KMS-11 (cell line): Measurements from ENCODE around the gene EIF5B.

Source experiments
- H2AFZ ChIP-seq: fragments of 200-600 bp; sonication (generic); 2 replicates; pipeline ENCODE4 v1.6.1; 2016; ENCODE audit warnings: antibody characterized with exemption, mixed run types, low read depth
- H3K27ac ChIP-seq: fragments of 200-600 bp; sonication (generic); 2 replicates; pipeline ENCODE4 v1.6.1; 2016; ENCODE audit warnings: mild to moderate bottlenecking, mixed run types
- H3K27me3 ChIP-seq: fragments of 200-600 bp; sonication (generic); 2 replicates; pipeline ENCODE4 v1.6.1; 2017; ENCODE audit warnings: mild to moderate bottlenecking, low read depth, mixed run types, moderate library complexity; ENCODE audit not compliant: insufficient read depth
- H3K36me3 ChIP-seq: fragments of 200-600 bp; sonication (generic); 2 replicates; pipeline ENCODE4 v1.6.1; 2017; ENCODE audit warnings: mild to moderate bottlenecking, mixed run types; ENCODE audit not compliant: insufficient read depth
- H3K4me1 ChIP-seq: fragments of 200-600 bp; sonication (generic); 2 replicates; pipeline ENCODE4 v1.6.1; 2016; ENCODE audit warnings: mild to moderate bottlenecking, low read depth, mixed run types; ENCODE audit not compliant: poor library complexity, severe bottlenecking
- H3K4me2 ChIP-seq: fragments of 200-600 bp; sonication (generic); 2 replicates; pipeline ENCODE4 v1.7.0; 2016; ENCODE audit warnings: mild to moderate bottlenecking, mixed run types
- H3K4me3 ChIP-seq: fragments of 200-600 bp; sonication (generic); IDR thresholded peaks from 2 replicates; pipeline ENCODE4 v1.6.1; 2017; ENCODE audit warnings: low read depth, low read length, mixed read lengths; ENCODE audit not compliant: insufficient read depth
- H3K79me2 ChIP-seq: fragments of 200-600 bp; sonication (generic); 2 replicates; pipeline ENCODE4 v1.6.1; 2016; ENCODE audit warnings: low read depth, mixed run types; ENCODE audit not compliant: insufficient read depth
- H3K9ac ChIP-seq: fragments of 200-600 bp; sonication (generic); 2 replicates; pipeline ENCODE4 v1.6.1; 2016; ENCODE audit warnings: mild to moderate bottlenecking, mixed run types
- H4K20me1 ChIP-seq: fragments of 200-600 bp; sonication (generic); 2 replicates; pipeline ENCODE4 v1.6.1; 2016; ENCODE audit warnings: mild to moderate bottlenecking, mixed run types; ENCODE audit not compliant: insufficient read depth
- CTCF ChIP-seq: fragments of 200-600 bp; sonication (generic); conservative IDR thresholded peaks from 2 replicates; pipeline ENCODE4 v1.6.1; 2017; ENCODE audit warnings: low read depth, mild to moderate bottlenecking, antibody characterized with exemption, low read length, moderate library complexity, mixed read lengths

EIF5B gene

GRCh38 chr2:99376254-99376864 lies 39.2 kb downstream of the EIF5B start:
- TF ChIP-seq CTCF, result no peak
- H3K9ac ChIP-seq, result no peak overlapping the region
- H2AFZ ChIP-seq, result no peak overlapping the region
- H3K4me3 ChIP-seq, result no peak overlapping the region
- peaks cover 35% of the 10 kb centered on the region for H3K4me1 ChIP-seq
- H3K36me3 ChIP-seq, result peaks cover 8% of the 10 kb centered on the region; the same call in 1 of the 2 replicates
- H3K4me2 ChIP-seq, result no peak overlapping the region
- H3K27me3 ChIP-seq, result no peaks in the 10 kb centered on the region
- H3K27ac ChIP-seq, result no peak overlapping the region
- H4K20me1 ChIP-seq, result no peaks in the 10 kb centered on the region
- no peaks in the 10 kb centered on the region for H3K79me2 ChIP-seq

GRCh38 chr2:99377879-99378278 lies 40.7 kb downstream of the EIF5B start:
- TF ChIP-seq CTCF, result no peak
- H3K4me2 ChIP-seq, result peak overlapping the region; percentile 50
- no peak overlapping the region for H2AFZ ChIP-seq
- H3K27me3 ChIP-seq, result no peaks in the 10 kb centered on the region
- H4K20me1 ChIP-seq, result no peaks in the 10 kb centered on the region
- H3K36me3 ChIP-seq, result peaks cover 12% of the 10 kb centered on the region; the same call in 1 of the 2 replicates
- H3K4me1 ChIP-seq, result peaks cover 35% of the 10 kb centered on the region
- H3K9ac ChIP-seq, result no peak overlapping the region
- H3K79me2 ChIP-seq, result no peaks in the 10 kb centered on the region
- no peak overlapping the region for H3K27ac ChIP-seq
- H3K4me3 ChIP-seq, result no peak overlapping the region

GRCh38 chr2:99380376-99381010 lies 43.3 kb downstream of the EIF5B start:
- Histone ChIP-seq H3K36me3 (peaks cover 14% of the 10 kb centered on the region; the same call in 1 of the 2 replicates), H2AFZ (no peak overlapping the region), H3K79me2 (no peaks in the 10 kb centered on the region), H3K4me2 (no peak overlapping the region), H4K20me1 (no peaks in the 10 kb centered on the region), H3K27me3 (no peaks in the 10 kb centered on the region), H3K4me3 (no peak overlapping the region), H3K9ac (no peak overlapping the region), H3K27ac (no peak overlapping the region), H3K4me1 (peaks cover 35% of the 10 kb centered on the region)
- no peak for TF ChIP-seq CTCF

GRCh38 chr2:99382143-99382542 lies 45.0 kb downstream of the EIF5B start:
- no peaks in the 10 kb centered on the region for H4K20me1 ChIP-seq
- no peak overlapping the region for H3K27ac ChIP-seq
- H3K4me2 ChIP-seq, result no peak overlapping the region
- no peaks in the 10 kb centered on the region for H3K79me2 ChIP-seq
- H3K4me3 ChIP-seq, result no peak overlapping the region
- TF ChIP-seq CTCF, result no peak
- peaks cover 14% of the 10 kb centered on the region; the same call in 1 of the 2 replicates for H3K36me3 ChIP-seq
- H3K4me1 ChIP-seq, result peaks cover 28% of the 10 kb centered on the region
- H3K9ac ChIP-seq, result no peak overlapping the region
- no peak overlapping the region for H2AFZ ChIP-seq
- H3K27me3 ChIP-seq, result no peaks in the 10 kb centered on the region
